ENCODE results near the gene PDYN. TPM values are rescaled to one million over a fixed set of nuclear protein-coding genes. Genes with fewer than 3 reads are reported as not detected.
A peak's percentile ranks its signal among the peaks of the same experiment; 100 is the strongest.

PDYN gene
- total and polyA plus RNA-seq, 3 experiments from 2014 or later, result not detected

GRCh38 chr20:1952737-1953530, 40.9 kb downstream of the PDYN start:
- POLR2A ChIA-PET, result interaction anchor here (0.6 kb wide), 1 partner anchor 12 kb away, joined by 3 read pairs; no protein-coding TSS in a partner anchor
- Mint-ChIP-seq H3K27ac (no peak overlapping the region), H3K4me3 (no peak overlapping the region), H3K27me3 (peaks cover 12 to 43% of the 10 kb centered on the region in 2 donors), H3K36me3 (no peaks in the 10 kb centered on the region), H3K9me3 (no peaks in the 10 kb centered on the region), H3K4me1 (no peaks in the 10 kb centered on the region)
- no peak for DNase-seq
- Histone ChIP-seq H3K4me3 (ENCODE audit: low read length) (no peak overlapping the region), H3K27me3 (ENCODE audit: insufficient read depth, low read length, poor library complexity, severe bottlenecking) (no peaks in the 10 kb centered on the region), H3K36me3 (ENCODE audit: insufficient read depth, low read length) (no peaks in the 10 kb centered on the region), H3K4me1 (ENCODE audit: insufficient read depth, low read length) (no peaks in the 10 kb centered on the region), H3K9me3 (ENCODE audit: low read length) (no peaks in the 10 kb centered on the region), H3K27ac (ENCODE audit: low read depth, low read length) (no peak overlapping the region)
- CTCF ChIA-PET, result no interaction called here

GRCh38 chr20:1951436-1952115, 42.3 kb downstream of the PDYN start:
- no peak overlapping the region for H3K27ac Mint-ChIP-seq
- no peaks in the 10 kb centered on the region for H3K4me1 ChIP-seq (ENCODE audit: insufficient read depth, low read length)
- H3K36me3 ChIP-seq (ENCODE audit: insufficient read depth, low read length), result no peaks in the 10 kb centered on the region
- peaks cover 18 to 46% of the 10 kb centered on the region in 2 donors for H3K27me3 Mint-ChIP-seq
- no peak overlapping the region for H3K4me3 ChIP-seq (ENCODE audit: low read length)
- no peak for DNase-seq
- ChIA-PET POLR2A (no interaction called here), CTCF (no interaction called here)
- no peaks in the 10 kb centered on the region for H3K36me3 Mint-ChIP-seq
- no peak overlapping the region for H3K4me3 Mint-ChIP-seq
- H3K27me3 ChIP-seq (ENCODE audit: insufficient read depth, low read length, poor library complexity, severe bottlenecking), result peaks cover 2% of the 10 kb centered on the region
- no peak overlapping the region for H3K27ac ChIP-seq (ENCODE audit: low read depth, low read length)
- H3K4me1 Mint-ChIP-seq, result no peaks in the 10 kb centered on the region
- H3K9me3 ChIP-seq (ENCODE audit: low read length), result no peaks in the 10 kb centered on the region
- no peaks in the 10 kb centered on the region for H3K9me3 Mint-ChIP-seq

DNA sequence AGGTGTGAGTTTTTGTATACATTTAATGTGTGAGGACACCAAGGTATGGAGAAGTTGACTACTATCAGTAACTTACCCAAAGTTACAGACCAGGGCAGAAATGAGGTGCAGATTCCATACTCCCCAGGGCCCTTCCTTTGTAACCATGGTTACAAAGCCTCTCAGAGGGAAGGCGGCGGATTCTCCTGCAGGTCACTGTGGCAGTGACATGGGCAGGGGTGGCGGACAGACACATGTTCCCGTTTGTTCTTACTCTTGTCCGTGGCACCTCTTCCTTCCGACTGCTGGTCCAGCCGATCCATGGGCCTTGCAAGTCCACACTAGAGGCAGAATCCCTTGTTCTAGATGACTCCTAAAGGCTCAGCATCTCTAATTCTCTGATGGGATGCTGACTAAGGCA, 43.0 kb downstream of the PDYN start:
- Mint-ChIP-seq H3K27me3 (peaks cover 19 to 49% of the 10 kb centered on the region in 2 donors), H3K27ac (no peak overlapping the region), H3K4me3 (no peak overlapping the region), H3K4me1 (no peaks in the 10 kb centered on the region), H3K9me3 (no peaks in the 10 kb centered on the region), H3K36me3 (no peaks in the 10 kb centered on the region)
- H3K27me3 ChIP-seq (ENCODE audit: insufficient read depth, low read length, poor library complexity, severe bottlenecking), result peaks cover 3% of the 10 kb centered on the region
- no peaks in the 10 kb centered on the region for H3K4me1 ChIP-seq (ENCODE audit: insufficient read depth, low read length)
- POLR2A ChIA-PET, result no interaction called here
- no peaks in the 10 kb centered on the region for H3K9me3 ChIP-seq (ENCODE audit: low read length)
- H3K27ac ChIP-seq (ENCODE audit: low read depth, low read length), result no peak overlapping the region
- DNase-seq, result no peak
- CTCF ChIA-PET, result no interaction called here
- no peak overlapping the region for H3K4me3 ChIP-seq (ENCODE audit: low read length)
- H3K36me3 ChIP-seq (ENCODE audit: insufficient read depth, low read length), result no peaks in the 10 kb centered on the region

GRCh38 chr20:1949347-1950100, 44.3 kb downstream of the PDYN start:
- no peaks in the 10 kb centered on the region for H3K9me3 Mint-ChIP-seq
- H3K36me3 Mint-ChIP-seq, result no peaks in the 10 kb centered on the region
- DNase-seq, result no peak
- peaks cover 20 to 55% of the 10 kb centered on the region in 2 donors for H3K27me3 Mint-ChIP-seq
- H3K4me3 ChIP-seq (ENCODE audit: low read length), result no peak overlapping the region
- CTCF ChIA-PET, result no interaction called here
- H3K4me3 Mint-ChIP-seq, result no peak overlapping the region
- H3K27ac ChIP-seq (ENCODE audit: low read depth, low read length), result no peak overlapping the region
- H3K9me3 ChIP-seq (ENCODE audit: low read length), result no peaks in the 10 kb centered on the region
- no peaks in the 10 kb centered on the region for H3K36me3 ChIP-seq (ENCODE audit: insufficient read depth, low read length)
- no peaks in the 10 kb centered on the region for H3K4me1 Mint-ChIP-seq
- POLR2A ChIA-PET, result no interaction called here
- H3K27me3 ChIP-seq (ENCODE audit: insufficient read depth, low read length, poor library complexity, severe bottlenecking), result peaks cover 8% of the 10 kb centered on the region
- H3K27ac Mint-ChIP-seq, result no peak overlapping the region
- no peaks in the 10 kb centered on the region for H3K4me1 ChIP-seq (ENCODE audit: insufficient read depth, low read length)

DNA sequence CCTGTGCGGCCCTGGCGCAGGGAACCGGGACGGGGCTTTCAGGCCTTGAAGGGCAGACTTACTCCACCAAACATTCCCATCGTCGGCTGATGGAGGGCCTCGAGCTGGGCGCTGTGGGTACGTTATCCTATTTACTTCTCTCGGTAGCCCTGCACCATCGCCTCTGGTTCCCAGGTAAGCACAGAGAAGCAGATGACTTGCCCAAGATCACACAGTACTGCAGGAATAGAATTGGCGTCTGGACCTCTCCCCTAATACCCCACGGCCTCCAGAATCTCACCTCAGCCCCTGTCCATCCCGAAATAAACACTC, 46.4 kb downstream of the PDYN start:
- ChIA-PET CTCF (no interaction called here), POLR2A (no interaction called here)
- no peaks in the 10 kb centered on the region for H3K4me1 ChIP-seq (ENCODE audit: insufficient read depth, low read length)

DNA sequence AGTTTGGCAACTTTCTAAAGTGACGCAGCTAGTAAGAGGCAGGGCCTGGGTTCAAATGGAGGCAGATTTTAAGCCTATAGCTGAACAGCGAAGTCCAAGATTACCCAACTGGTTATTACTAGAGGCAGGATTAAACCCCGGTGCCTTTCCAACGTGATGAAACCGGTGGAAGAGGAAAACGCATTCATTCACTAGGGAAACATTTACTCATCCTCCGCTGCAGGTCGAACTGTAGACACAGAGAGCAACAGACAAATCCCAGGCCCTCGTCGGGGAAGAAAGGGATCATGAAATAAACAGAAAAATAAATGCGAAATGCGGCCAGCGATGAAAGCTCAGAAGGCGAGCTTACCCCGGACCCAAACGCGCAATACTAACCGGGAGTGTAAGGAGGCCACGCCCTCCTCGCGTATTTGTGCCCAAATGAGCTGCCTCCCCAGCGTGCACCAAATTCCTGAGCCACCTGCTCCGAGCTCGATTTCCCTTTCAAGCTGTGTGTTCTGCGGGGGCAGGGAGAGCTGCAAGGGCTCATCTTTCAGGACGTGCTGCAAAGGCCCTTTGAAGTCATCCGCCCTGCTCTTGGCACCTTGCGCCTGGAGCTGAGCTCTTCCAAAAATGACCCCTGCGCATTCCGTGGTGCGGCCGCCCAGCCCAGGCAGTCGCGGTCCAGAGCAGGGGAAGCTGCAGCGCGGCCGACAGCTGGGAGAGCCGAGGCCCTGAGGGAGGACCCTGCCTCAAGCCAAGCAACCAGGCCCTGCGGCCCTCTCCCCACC, 46.9 kb downstream of the PDYN start:
- peaks cover 0 to 2% (median 0%) of the 10 kb centered on the region in 5 donors for H3K9me3 Mint-ChIP-seq
- Histone ChIP-seq H3K27me3 (ENCODE audit: insufficient read depth, low read length, poor library complexity, severe bottlenecking) (peaks cover 14% of the 10 kb centered on the region), H3K36me3 (ENCODE audit: insufficient read depth, low read length) (no peaks in the 10 kb centered on the region), H3K4me3 (ENCODE audit: low read length) (no peak overlapping the region), H3K9me3 (ENCODE audit: low read length) (no peaks in the 10 kb centered on the region), H3K27ac (ENCODE audit: low read depth, low read length) (no peak overlapping the region), H3K4me1 (ENCODE audit: insufficient read depth, low read length) (no peaks in the 10 kb centered on the region)
- H3K4me1 Mint-ChIP-seq, result no peaks in the 10 kb centered on the region
- peak overlapping the region in 1 of 8 donors; percentile 16 for H3K27ac Mint-ChIP-seq
- H3K4me3 Mint-ChIP-seq, result no peak overlapping the region
- no peak for DNase-seq
- no peaks in the 10 kb centered on the region for H3K36me3 Mint-ChIP-seq
- POLR2A ChIA-PET, result no interaction called here
- H3K27me3 Mint-ChIP-seq, result peaks cover 16 to 75% of the 10 kb centered on the region in 2 donors
- CTCF ChIA-PET, result interaction anchor here (0.7 to 1.4 kb wide), 2 partner anchors 18 to 225 kb away, joined by 3 to 4 read pairs; no protein-coding TSS in a partner anchor

More for the DNA sequence above, 46.4 kb downstream of the PDYN start:
- Mint-ChIP-seq H3K27me3 (peaks cover 16 to 70% of the 10 kb centered on the region in 2 donors), H3K27ac (no peak overlapping the region), H3K9me3 (peaks cover 0 to 2% (median 0%) of the 10 kb centered on the region in 5 donors), H3K4me1 (no peaks in the 10 kb centered on the region), H3K4me3 (no peak overlapping the region), H3K36me3 (no peaks in the 10 kb centered on the region)
- Histone ChIP-seq H3K9me3 (ENCODE audit: low read length) (no peaks in the 10 kb centered on the region), H3K4me3 (ENCODE audit: low read length) (no peak overlapping the region), H3K27me3 (ENCODE audit: insufficient read depth, low read length, poor library complexity, severe bottlenecking) (peaks cover 14% of the 10 kb centered on the region), H3K27ac (ENCODE audit: low read depth, low read length) (no peak overlapping the region), H3K36me3 (ENCODE audit: insufficient read depth, low read length) (no peaks in the 10 kb centered on the region)
- DNase-seq, result no peak

DNA sequence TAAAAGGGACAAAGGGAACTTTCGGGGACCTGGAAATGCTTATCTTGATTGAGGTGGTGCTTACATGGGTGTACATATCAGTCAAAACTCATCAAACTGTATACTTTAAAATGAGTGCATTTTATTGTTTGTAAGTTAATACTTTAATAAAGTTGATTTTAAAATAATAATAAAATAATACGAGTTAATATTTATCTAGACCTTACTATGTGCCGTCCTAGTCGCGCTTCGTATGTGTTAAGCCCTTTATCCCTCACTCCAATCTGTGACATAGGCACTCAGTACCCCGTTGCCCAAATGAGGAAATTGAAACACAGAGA, 47.5 kb downstream of the PDYN start:
- CTCF ChIA-PET, result interaction anchor here (0.7 to 1.4 kb wide), 2 partner anchors 19 to 226 kb away, joined by 3 to 4 read pairs; no protein-coding TSS in a partner anchor
- no peaks in the 10 kb centered on the region for H3K9me3 ChIP-seq (ENCODE audit: low read length)

More for the DNA sequence above, 47.5 kb downstream of the PDYN start:
- H3K27ac Mint-ChIP-seq, result no peak overlapping the region
- no peaks in the 10 kb centered on the region for H3K4me1 Mint-ChIP-seq
- H3K27me3 Mint-ChIP-seq, result peaks cover 16 to 76% of the 10 kb centered on the region in 2 donors
- POLR2A ChIA-PET, result no interaction called here
- no peaks in the 10 kb centered on the region for H3K36me3 Mint-ChIP-seq
- Histone ChIP-seq H3K27ac (ENCODE audit: low read depth, low read length) (no peak overlapping the region), H3K27me3 (ENCODE audit: insufficient read depth, low read length, poor library complexity, severe bottlenecking) (peaks cover 14% of the 10 kb centered on the region), H3K4me1 (ENCODE audit: insufficient read depth, low read length) (no peaks in the 10 kb centered on the region), H3K4me3 (ENCODE audit: low read length) (no peak overlapping the region), H3K36me3 (ENCODE audit: insufficient read depth, low read length) (no peaks in the 10 kb centered on the region)
- H3K9me3 Mint-ChIP-seq, result peaks cover 0 to 2% (median 0%) of the 10 kb centered on the region in 5 donors
- H3K4me3 Mint-ChIP-seq, result no peak overlapping the region
- DNase-seq, result no peak

Measured in CD8-positive, alpha-beta memory T cell (primary cell).